ENCODE data around the gene COL4A5.

The COL4A5 gene

DNA sequence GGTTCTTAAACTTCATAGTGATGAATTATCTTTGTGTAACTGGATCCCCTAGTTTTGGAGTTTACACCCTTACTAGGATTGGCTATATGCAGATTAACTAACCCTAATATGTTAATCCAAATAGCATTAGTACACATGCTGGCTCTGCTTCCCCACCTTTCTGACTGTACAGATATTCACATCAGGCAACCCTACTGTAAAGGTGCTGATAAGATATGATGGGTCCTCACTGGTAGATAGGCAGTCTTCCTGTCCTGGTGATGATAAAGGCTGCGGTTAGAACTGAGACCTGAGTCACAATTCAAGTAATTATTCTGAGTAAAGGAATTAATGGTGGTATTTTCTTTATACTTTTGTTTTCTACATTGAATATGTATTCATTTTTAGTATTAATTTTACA, 118.6 kb downstream of the COL4A5 start:
- Histone ChIP-seq H3K9ac (ENCODE audit: low read depth, low read length) (no peak overlapping the region), H3K36me3 (ENCODE audit: control insufficient read depth, insufficient read depth, low read length) (no peaks in the 10 kb centered on the region), H3K4me3 (ENCODE audit: low read depth, low read length) (no peak overlapping the region), H3K27me3 (ENCODE audit: control insufficient read depth, insufficient read depth, low read length) (no peaks in the 10 kb centered on the region), H3K4me1 (ENCODE audit: control insufficient read depth, insufficient read depth, low read length) (no peaks in the 10 kb centered on the region), H3K9me3 (ENCODE audit: control insufficient read depth, insufficient read depth, low read length) (no peaks in the 10 kb centered on the region)

DNA sequence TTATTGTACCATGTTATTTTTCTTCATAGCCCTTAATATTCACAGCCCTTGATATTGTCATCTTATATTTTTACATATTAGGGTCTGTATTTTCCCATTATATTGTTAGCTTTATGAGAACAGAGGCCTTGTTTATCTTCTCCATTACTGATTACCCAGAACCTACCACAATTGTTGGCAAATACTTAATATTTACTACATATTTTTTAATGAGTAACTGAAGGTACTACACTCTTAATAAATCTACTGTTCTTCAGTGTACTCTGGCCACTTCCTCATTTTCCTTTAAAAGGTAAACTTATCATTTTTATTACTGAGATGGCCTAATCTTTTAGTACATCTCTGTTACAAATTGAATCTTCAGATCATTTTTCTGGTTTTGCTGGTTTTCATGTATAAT, 133.5 kb downstream of the COL4A5 start:
- Histone ChIP-seq H3K27me3 (ENCODE audit: control insufficient read depth, insufficient read depth, low read length) (no peaks in the 10 kb centered on the region), H3K4me1 (ENCODE audit: control insufficient read depth, insufficient read depth, low read length) (no peaks in the 10 kb centered on the region), H3K36me3 (ENCODE audit: control insufficient read depth, insufficient read depth, low read length) (no peaks in the 10 kb centered on the region), H3K4me3 (ENCODE audit: low read depth, low read length) (no peak overlapping the region), H3K9me3 (ENCODE audit: control insufficient read depth, insufficient read depth, low read length) (no peaks in the 10 kb centered on the region), H3K9ac (ENCODE audit: low read depth, low read length) (no peak overlapping the region)

DNA sequence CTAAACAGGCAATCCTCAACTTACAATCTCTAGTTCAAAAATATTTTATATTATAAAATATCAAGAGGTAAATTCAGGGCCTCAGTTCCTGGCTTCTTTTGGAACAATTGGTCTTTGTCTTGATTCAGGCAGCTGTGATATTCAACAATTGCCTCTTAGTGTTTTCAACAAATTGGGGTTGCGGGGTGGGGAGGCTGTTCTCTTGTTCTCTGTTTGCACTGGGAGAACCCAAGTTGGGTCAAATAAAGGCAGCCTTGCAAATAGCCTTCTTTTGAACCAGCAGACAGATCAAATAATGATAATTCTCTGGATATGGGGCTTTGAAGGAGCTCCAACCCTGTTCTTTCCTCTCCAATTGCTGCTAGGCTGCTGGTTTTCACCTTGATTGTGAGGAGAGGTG, 142.5 kb downstream of the COL4A5 start:
- no peak overlapping the region for H3K9ac ChIP-seq (ENCODE audit: low read depth, low read length)
- peaks cover 3% of the 10 kb centered on the region for H3K4me1 ChIP-seq (ENCODE audit: control insufficient read depth, insufficient read depth, low read length)
- no peaks in the 10 kb centered on the region for H3K27me3 ChIP-seq (ENCODE audit: control insufficient read depth, insufficient read depth, low read length)
- H3K36me3 ChIP-seq (ENCODE audit: control insufficient read depth, insufficient read depth, low read length): peaks cover 5% of the 10 kb centered on the region
- H3K9me3 ChIP-seq (ENCODE audit: control insufficient read depth, insufficient read depth, low read length): no peaks in the 10 kb centered on the region
- H3K4me3 ChIP-seq (ENCODE audit: low read depth, low read length): no peak overlapping the region

DNA sequence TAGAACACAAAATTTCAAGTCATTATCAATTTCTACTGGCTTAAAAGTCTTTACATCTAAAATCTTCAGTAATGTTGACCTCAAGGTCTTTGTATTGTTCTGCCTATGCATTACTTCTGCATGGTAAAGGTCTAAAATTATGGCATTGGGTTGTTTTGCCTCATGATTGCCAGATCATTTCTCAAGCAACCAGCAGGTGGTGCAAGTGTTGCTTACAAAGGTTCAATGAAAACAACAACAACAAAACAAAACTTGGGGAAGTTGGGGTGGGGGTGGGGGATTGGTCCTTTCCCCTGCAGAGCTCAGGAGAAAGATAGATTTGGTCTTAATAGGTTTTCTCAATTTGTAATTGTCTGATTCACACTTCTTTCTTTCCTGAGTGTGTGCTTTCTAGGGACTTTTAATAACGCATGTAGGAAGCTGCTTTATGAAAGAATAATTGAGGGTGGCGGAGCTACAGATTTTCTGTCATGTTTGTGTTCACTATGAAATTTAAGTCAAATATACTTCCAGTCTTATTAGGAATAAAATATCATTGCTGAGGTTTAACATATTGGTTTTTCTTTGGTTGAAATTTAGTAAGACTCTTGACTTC, 145.1 kb downstream of the COL4A5 start:
- no peak overlapping the region for H3K9ac ChIP-seq (ENCODE audit: low read depth, low read length)
- H3K36me3 ChIP-seq (ENCODE audit: control insufficient read depth, insufficient read depth, low read length): peaks cover 5% of the 10 kb centered on the region
- H3K4me1 ChIP-seq (ENCODE audit: control insufficient read depth, insufficient read depth, low read length): peaks cover 3% of the 10 kb centered on the region
- H3K27me3 ChIP-seq (ENCODE audit: control insufficient read depth, insufficient read depth, low read length): no peaks in the 10 kb centered on the region
- no peak overlapping the region for H3K4me3 ChIP-seq (ENCODE audit: low read depth, low read length)
- no peaks in the 10 kb centered on the region for H3K9me3 ChIP-seq (ENCODE audit: control insufficient read depth, insufficient read depth, low read length)

DNA sequence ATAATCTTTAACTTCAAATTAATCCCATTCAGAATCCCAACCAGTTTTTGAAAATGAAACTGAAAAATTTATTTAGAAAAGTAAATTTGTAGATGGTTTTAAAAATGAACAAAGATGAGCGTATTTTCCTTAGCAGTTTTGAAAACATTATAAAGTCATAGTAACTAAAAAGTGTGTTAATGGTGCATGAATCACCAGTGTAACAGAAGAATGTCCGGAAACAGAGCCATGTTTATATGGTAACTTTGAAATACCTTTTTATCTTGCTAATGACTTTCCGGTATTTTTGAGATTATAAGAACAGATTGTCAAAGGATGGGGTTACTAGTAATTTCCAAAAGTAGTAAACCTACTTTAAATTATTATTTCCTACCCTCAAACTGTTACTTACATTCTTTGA, 150.9 kb downstream of the COL4A5 start:
- H3K36me3 ChIP-seq (ENCODE audit: control insufficient read depth, insufficient read depth, low read length): no peaks in the 10 kb centered on the region
- no peaks in the 10 kb centered on the region for H3K27me3 ChIP-seq (ENCODE audit: control insufficient read depth, insufficient read depth, low read length)
- no peak overlapping the region for H3K9ac ChIP-seq (ENCODE audit: low read depth, low read length)

GRCh38 chrX:108601276-108601675, 161.6 kb downstream of the COL4A5 start:
- Histone ChIP-seq H3K4me1 (ENCODE audit: control insufficient read depth, insufficient read depth, low read length) (no peaks in the 10 kb centered on the region), H3K9me3 (ENCODE audit: control insufficient read depth, insufficient read depth, low read length) (no peaks in the 10 kb centered on the region), H3K27me3 (ENCODE audit: control insufficient read depth, insufficient read depth, low read length) (no peaks in the 10 kb centered on the region), H3K4me3 (ENCODE audit: low read depth, low read length) (no peak overlapping the region), H3K9ac (ENCODE audit: low read depth, low read length) (no peak overlapping the region), H3K36me3 (ENCODE audit: control insufficient read depth, insufficient read depth, low read length) (no peaks in the 10 kb centered on the region)

More for the DNA sequence above, 150.9 kb downstream of the COL4A5 start:
- Histone ChIP-seq H3K9me3 (ENCODE audit: control insufficient read depth, insufficient read depth, low read length) (no peaks in the 10 kb centered on the region), H3K4me3 (ENCODE audit: low read depth, low read length) (no peak overlapping the region), H3K4me1 (ENCODE audit: control insufficient read depth, insufficient read depth, low read length) (no peaks in the 10 kb centered on the region)

DNA sequence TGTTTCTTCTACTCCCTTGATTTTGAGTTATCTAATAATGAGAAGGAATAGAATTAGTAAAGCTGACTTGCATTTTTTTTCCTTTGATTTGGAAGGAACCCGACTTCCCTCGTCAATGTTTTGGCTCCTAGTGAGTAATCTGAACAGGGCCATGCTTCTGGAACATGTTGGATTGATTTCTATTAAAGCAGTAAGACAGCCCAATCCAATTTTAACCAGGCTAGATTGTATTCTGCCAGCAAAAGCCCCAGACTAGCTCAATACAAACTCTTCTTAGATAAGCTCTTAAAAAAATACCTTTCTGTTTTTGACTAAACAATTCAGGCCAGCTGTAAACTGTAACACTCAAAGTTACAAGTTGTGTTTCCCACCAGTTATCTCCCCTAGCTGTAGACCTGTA, 170.5 kb downstream of the COL4A5 start:
- no peak overlapping the region for H3K9ac ChIP-seq (ENCODE audit: low read depth, low read length)
- no peaks in the 10 kb centered on the region for H3K4me1 ChIP-seq (ENCODE audit: control insufficient read depth, insufficient read depth, low read length)
- H3K36me3 ChIP-seq (ENCODE audit: control insufficient read depth, insufficient read depth, low read length): no peaks in the 10 kb centered on the region
- no peak overlapping the region for H3K4me3 ChIP-seq (ENCODE audit: low read depth, low read length)
- no peaks in the 10 kb centered on the region for H3K9me3 ChIP-seq (ENCODE audit: control insufficient read depth, insufficient read depth, low read length)
- H3K27me3 ChIP-seq (ENCODE audit: control insufficient read depth, insufficient read depth, low read length): no peaks in the 10 kb centered on the region

GRCh38 chrX:108614616-108615015, 175.0 kb downstream of the COL4A5 start:
- no peak overlapping the region for H3K4me3 ChIP-seq (ENCODE audit: low read depth, low read length)
- H3K27me3 ChIP-seq (ENCODE audit: control insufficient read depth, insufficient read depth, low read length): no peaks in the 10 kb centered on the region
- no peaks in the 10 kb centered on the region for H3K4me1 ChIP-seq (ENCODE audit: control insufficient read depth, insufficient read depth, low read length)
- H3K9me3 ChIP-seq (ENCODE audit: control insufficient read depth, insufficient read depth, low read length): no peaks in the 10 kb centered on the region
- H3K36me3 ChIP-seq (ENCODE audit: control insufficient read depth, insufficient read depth, low read length): no peaks in the 10 kb centered on the region
- no peak overlapping the region for H3K9ac ChIP-seq (ENCODE audit: low read depth, low read length)

GRCh38 chrX:108640817-108641216, 201.2 kb downstream of the COL4A5 start:
- Histone ChIP-seq H3K36me3 (ENCODE audit: control insufficient read depth, insufficient read depth, low read length) (no peaks in the 10 kb centered on the region), H3K9me3 (ENCODE audit: control insufficient read depth, insufficient read depth, low read length) (no peaks in the 10 kb centered on the region), H3K9ac (ENCODE audit: low read depth, low read length) (no peak overlapping the region), H3K4me3 (ENCODE audit: low read depth, low read length) (no peak overlapping the region), H3K4me1 (ENCODE audit: control insufficient read depth, insufficient read depth, low read length) (no peaks in the 10 kb centered on the region), H3K27me3 (ENCODE audit: control insufficient read depth, insufficient read depth, low read length) (no peaks in the 10 kb centered on the region)

DNA sequence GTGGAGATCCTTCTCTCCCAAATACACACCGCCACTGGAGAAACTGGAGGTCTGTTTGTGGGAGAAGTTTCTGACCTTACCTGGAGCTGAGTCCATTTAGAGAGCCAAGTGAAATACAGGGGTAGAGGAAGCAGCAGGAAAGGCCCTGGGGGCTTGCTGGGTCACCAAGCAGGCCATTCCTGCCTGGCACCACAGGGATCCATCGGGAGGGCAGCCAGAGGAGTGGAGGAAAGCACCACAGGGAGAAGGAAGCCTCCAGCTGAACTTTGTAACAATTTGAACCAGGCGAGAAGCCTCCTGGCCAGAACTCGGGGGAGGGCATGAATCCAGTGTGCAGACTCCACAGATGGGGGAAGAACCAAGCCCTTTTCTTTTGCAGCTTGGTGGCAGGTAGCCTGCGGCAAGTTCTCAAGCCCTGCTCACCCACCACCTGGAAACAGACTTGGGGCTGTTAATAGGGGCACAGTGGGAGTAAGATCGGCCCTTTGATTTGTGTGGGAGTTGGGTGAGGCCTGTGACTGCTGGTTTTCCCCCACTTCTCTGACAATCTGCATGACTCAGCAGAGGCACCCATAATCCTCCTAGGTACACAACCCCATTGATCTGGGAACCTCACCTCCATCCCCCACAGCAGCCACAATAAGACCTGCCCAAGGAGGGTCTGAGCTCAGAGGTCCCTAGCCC, 202.1 kb downstream of the COL4A5 start:
- Histone ChIP-seq H3K9ac (ENCODE audit: low read depth, low read length) (no peak overlapping the region), H3K4me3 (ENCODE audit: low read depth, low read length) (no peak overlapping the region), H3K9me3 (ENCODE audit: control insufficient read depth, insufficient read depth, low read length) (no peaks in the 10 kb centered on the region), H3K27me3 (ENCODE audit: control insufficient read depth, insufficient read depth, low read length) (no peaks in the 10 kb centered on the region), H3K36me3 (ENCODE audit: control insufficient read depth, insufficient read depth, low read length) (no peaks in the 10 kb centered on the region), H3K4me1 (ENCODE audit: control insufficient read depth, insufficient read depth, low read length) (no peaks in the 10 kb centered on the region)

DNA sequence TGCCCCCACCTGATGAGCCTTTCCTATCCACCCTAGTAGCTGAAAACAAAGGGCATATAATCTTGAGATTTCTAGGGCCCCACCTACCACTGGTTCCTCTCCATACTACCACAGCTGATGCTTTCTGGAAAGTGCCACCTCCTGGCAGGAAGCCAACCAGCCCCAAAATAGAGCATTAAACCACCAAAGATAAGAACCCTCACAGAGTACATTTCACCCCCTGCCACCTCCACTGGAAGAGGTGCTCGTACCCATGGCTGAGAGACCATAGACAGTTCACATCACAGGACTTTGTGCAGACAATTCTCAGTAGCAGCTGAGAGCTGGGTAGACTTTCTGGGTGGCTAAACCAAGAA, 202.6 kb downstream of the COL4A5 start:
- H3K4me3 ChIP-seq (ENCODE audit: low read depth, low read length): no peak overlapping the region
- no peaks in the 10 kb centered on the region for H3K27me3 ChIP-seq (ENCODE audit: control insufficient read depth, insufficient read depth, low read length)
- no peak overlapping the region for H3K9ac ChIP-seq (ENCODE audit: low read depth, low read length)
- no peaks in the 10 kb centered on the region for H3K9me3 ChIP-seq (ENCODE audit: control insufficient read depth, insufficient read depth, low read length)
- no peaks in the 10 kb centered on the region for H3K36me3 ChIP-seq (ENCODE audit: control insufficient read depth, insufficient read depth, low read length)
- no peaks in the 10 kb centered on the region for H3K4me1 ChIP-seq (ENCODE audit: control insufficient read depth, insufficient read depth, low read length)

- Histone ChIP-seq H3K4me1 (ENCODE audit: control insufficient read depth, insufficient read depth, low read length) (no peaks in the 10 kb centered on the region), H3K27me3 (ENCODE audit: control insufficient read depth, insufficient read depth, low read length) (no peaks in the 10 kb centered on the region), H3K36me3 (ENCODE audit: control insufficient read depth, insufficient read depth, low read length) (no peaks in the 10 kb centered on the region), H3K4me3 (ENCODE audit: low read depth, low read length) (no peak overlapping the region), H3K9ac (ENCODE audit: low read depth, low read length) (no peak overlapping the region), H3K9me3 (ENCODE audit: control insufficient read depth, insufficient read depth, low read length) (no peaks in the 10 kb centered on the region)
These were observed 225.1 kb downstream of the COL4A5 start for GRCh38 chrX:108664701-108665100.
